ENCODE data around the gene MBD5. TPM values are rescaled to one million over a fixed set of nuclear protein-coding genes. Genes with fewer than 3 reads are reported as not detected.

The MBD5 gene
- total RNA-seq, 2 experiments from 2014 or later: 13.8 to 46.3 TPM

DNA sequence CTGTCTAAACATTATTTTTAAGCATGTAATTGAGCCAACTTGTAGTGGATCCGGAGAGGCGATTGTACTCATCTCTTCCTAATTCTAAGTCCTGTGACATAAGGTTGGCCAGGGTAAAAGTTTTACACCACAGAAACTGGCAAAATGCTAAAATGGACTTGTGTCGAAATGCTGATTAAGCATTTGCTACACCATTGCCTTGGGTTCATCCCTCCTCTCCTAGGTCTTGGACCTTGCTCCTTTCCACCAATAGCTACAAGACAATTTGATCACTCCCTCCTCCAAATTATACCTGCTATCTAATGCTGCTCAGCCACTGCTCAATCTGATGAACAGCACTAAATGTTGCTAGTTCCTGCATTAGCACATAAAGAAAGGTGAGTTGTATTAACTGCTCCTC, 491.0 kb downstream of the MBD5 start:
- POLR2A ChIA-PET: interaction anchor here (0.6 kb wide), 1 partner anchor 303 kb away, joined by 3 read pairs; no protein-coding TSS in a partner anchor
- Histone ChIP-seq H3K9me2 (ENCODE audit: insufficient read depth, low read length) (no peaks in the 10 kb centered on the region), H3K79me2 (ENCODE audit: insufficient read depth, low read depth, low read length) (no peaks in the 10 kb centered on the region), H3K4me3 (ENCODE audit: low read depth, low read length, poor library complexity, severe bottlenecking) (no peak overlapping the region), H4K20me1 (ENCODE audit: insufficient read depth, low read length) (no peaks in the 10 kb centered on the region), H3K4me2 (ENCODE audit: low read length) (no peak overlapping the region), H2AFZ (ENCODE audit: low read length) (no peak overlapping the region), H3K36me3 (ENCODE audit: insufficient read depth, low read length) (no peaks in the 10 kb centered on the region), H3K9me3 (ENCODE audit: low read length) (no peaks in the 10 kb centered on the region), H3K27ac (ENCODE audit: low read depth, low read length, poor library complexity, severe bottlenecking) (no peak overlapping the region), H3K4me1 (ENCODE audit: insufficient read depth, low read length, poor library complexity, severe bottlenecking) (no peaks in the 10 kb centered on the region)
- BruUV-seq (replicated peaks): no TSS peak
- intact Hi-C loops (cut with micrococcal nuclease; ENCODE audit: unreplicated experiment): no loop called here
- no peak for DNase-seq (ENCODE audit: low spot score)
- no peak for TF ChIP-seq EZH2phosphoT487 (IDR thresholded peaks at IDR 0.05; ENCODE audit: borderline replicate concordance, low read depth, low read length)
- TF ChIP-seq, protein P1, sequence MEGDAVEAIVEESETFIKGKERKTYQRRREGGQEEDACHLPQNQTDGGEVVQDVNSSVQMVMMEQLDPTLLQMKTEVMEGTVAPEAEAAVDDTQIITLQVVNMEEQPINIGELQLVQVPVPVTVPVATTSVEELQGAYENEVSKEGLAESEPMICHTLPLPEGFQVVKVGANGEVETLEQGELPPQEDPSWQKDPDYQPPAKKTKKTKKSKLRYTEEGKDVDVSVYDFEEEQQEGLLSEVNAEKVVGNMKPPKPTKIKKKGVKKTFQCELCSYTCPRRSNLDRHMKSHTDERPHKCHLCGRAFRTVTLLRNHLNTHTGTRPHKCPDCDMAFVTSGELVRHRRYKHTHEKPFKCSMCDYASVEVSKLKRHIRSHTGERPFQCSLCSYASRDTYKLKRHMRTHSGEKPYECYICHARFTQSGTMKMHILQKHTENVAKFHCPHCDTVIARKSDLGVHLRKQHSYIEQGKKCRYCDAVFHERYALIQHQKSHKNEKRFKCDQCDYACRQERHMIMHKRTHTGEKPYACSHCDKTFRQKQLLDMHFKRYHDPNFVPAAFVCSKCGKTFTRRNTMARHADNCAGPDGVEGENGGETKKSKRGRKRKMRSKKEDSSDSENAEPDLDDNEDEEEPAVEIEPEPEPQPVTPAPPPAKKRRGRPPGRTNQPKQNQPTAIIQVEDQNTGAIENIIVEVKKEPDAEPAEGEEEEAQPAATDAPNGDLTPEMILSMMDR (conservative IDR thresholded peaks at IDR 0.05; ENCODE audit: low read length): no peak
- CTCF ChIA-PET (ENCODE audit: unreplicated experiment): no interaction called here

DNA sequence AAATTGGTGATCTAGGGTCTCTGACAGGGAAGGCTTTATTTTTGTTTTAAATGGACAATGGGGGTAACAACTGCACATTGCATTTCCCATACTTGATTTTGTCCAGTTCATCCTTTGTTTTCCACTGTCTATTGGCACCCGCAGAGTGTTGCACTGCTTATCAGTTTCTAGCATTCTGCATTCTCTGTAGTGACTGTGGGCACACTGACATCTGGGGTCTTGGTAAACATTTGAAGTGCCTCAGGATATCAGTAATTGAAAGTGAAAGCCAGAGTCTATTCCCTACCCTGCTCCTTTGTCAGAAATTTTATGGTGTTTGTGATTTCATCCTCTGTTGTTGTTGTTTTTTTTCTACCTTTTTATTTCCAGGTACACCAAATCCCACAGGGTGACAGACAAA, 491.6 kb downstream of the MBD5 start:
- H3K4me3 ChIP-seq (ENCODE audit: low read depth, low read length, poor library complexity, severe bottlenecking): no peak overlapping the region
- intact Hi-C loops (cut with micrococcal nuclease; ENCODE audit: unreplicated experiment): no loop called here
- H3K4me1 ChIP-seq (ENCODE audit: insufficient read depth, low read length, poor library complexity, severe bottlenecking): no peaks in the 10 kb centered on the region
- H3K36me3 ChIP-seq (ENCODE audit: insufficient read depth, low read length): no peaks in the 10 kb centered on the region
- no peak overlapping the region for H2AFZ ChIP-seq (ENCODE audit: low read length)
- H3K4me2 ChIP-seq (ENCODE audit: low read length): no peak overlapping the region
- H3K9me3 ChIP-seq (ENCODE audit: low read length): no peaks in the 10 kb centered on the region
- no TSS peak for BruUV-seq (replicated peaks)
- H3K27ac ChIP-seq (ENCODE audit: low read depth, low read length, poor library complexity, severe bottlenecking): no peak overlapping the region
- ChIA-PET CTCF (ENCODE audit: unreplicated experiment) (no interaction called here), POLR2A (no interaction called here)
- no peaks in the 10 kb centered on the region for H3K79me2 ChIP-seq (ENCODE audit: insufficient read depth, low read depth, low read length)
- H4K20me1 ChIP-seq (ENCODE audit: insufficient read depth, low read length): no peaks in the 10 kb centered on the region
- no peaks in the 10 kb centered on the region for H3K9me2 ChIP-seq (ENCODE audit: insufficient read depth, low read length)
- no peak for DNase-seq (ENCODE audit: low spot score)
- TF ChIP-seq, protein P1 (conservative IDR thresholded peaks at IDR 0.05; ENCODE audit: low read length): no peak
- TF ChIP-seq EZH2phosphoT487 (IDR thresholded peaks at IDR 0.05; ENCODE audit: borderline replicate concordance, low read depth, low read length): no peak

DNA sequence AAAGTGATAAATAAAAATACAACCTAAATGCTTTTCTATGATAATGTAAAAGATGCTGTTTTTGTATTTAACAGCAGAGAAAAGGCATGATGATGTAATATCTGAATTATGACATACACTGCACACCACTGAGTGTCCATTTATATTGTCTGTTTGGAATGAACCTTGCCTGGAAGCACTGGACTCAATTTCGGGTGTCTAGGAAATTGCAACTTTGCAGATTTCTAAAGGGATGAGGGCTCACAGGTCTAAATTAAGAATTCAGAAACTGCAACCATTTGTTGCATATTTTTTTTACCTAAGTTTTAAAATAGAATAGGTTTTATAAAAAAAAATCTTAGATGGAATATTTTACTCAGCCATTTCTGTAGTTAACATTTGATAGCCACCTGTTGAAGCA, 492.5 kb downstream of the MBD5 start:
- no peak overlapping the region for H3K4me3 ChIP-seq (ENCODE audit: low read depth, low read length, poor library complexity, severe bottlenecking)
- no peak for DNase-seq (ENCODE audit: low spot score)
- no peaks in the 10 kb centered on the region for H4K20me1 ChIP-seq (ENCODE audit: insufficient read depth, low read length)
- no peak for TF ChIP-seq EZH2phosphoT487 (IDR thresholded peaks at IDR 0.05; ENCODE audit: borderline replicate concordance, low read depth, low read length)
- TF ChIP-seq, protein P1 (conservative IDR thresholded peaks at IDR 0.05; ENCODE audit: low read length): no peak
- H3K9me2 ChIP-seq (ENCODE audit: insufficient read depth, low read length): no peaks in the 10 kb centered on the region
- H3K9me3 ChIP-seq (ENCODE audit: low read length): no peaks in the 10 kb centered on the region
- H3K36me3 ChIP-seq (ENCODE audit: insufficient read depth, low read length): no peaks in the 10 kb centered on the region
- H3K27ac ChIP-seq (ENCODE audit: low read depth, low read length, poor library complexity, severe bottlenecking): no peak overlapping the region
- no TSS peak for BruUV-seq (replicated peaks)
- POLR2A ChIA-PET: no interaction called here
- no peaks in the 10 kb centered on the region for H3K79me2 ChIP-seq (ENCODE audit: insufficient read depth, low read depth, low read length)
- H3K4me2 ChIP-seq (ENCODE audit: low read length): no peak overlapping the region
- H3K4me1 ChIP-seq (ENCODE audit: insufficient read depth, low read length, poor library complexity, severe bottlenecking): no peaks in the 10 kb centered on the region
- no peak overlapping the region for H2AFZ ChIP-seq (ENCODE audit: low read length)
- intact Hi-C loops (cut with micrococcal nuclease; ENCODE audit: unreplicated experiment): no loop called here
- CTCF ChIA-PET (ENCODE audit: unreplicated experiment): no interaction called here
